ENCODE measurements around the gene SAP130.

Gene SAP130

DNA sequence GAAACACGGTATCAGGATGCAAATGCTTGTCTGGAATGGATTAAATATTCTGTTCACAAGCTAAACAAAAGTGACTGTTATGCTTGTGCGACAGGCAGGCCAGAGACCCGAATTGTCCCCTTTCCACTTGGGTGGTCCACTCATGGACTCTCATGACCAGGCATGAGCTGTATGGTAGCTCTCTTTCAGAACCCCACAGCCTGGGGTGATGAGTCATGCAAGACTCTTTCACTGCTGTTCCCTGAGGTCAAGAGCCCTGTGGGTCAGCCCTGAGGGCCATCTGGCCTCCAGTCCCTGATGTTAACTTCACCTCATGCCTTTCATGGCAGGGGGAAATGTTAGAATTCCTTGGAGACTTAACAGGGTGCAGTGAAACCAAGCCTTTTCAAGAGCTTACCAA, 13.7 kb upstream of the SAP130 start:
- no peak for DNase-seq
- Histone ChIP-seq H3K27ac (no peak overlapping the region), H3K4me3 (ENCODE audit: low read depth, low read length) (no peak overlapping the region), H3K27me3 (replicated peaks) (no peaks in the 10 kb centered on the region), H3K36me3 (replicated peaks) (no peaks in the 10 kb centered on the region)
- in situ Hi-C loops (cut with HindIII; ENCODE audit: low pct_ligation_motif_present, low sequenced_read_pairs): no loop called here
- TF ChIP-seq, protein P1, sequence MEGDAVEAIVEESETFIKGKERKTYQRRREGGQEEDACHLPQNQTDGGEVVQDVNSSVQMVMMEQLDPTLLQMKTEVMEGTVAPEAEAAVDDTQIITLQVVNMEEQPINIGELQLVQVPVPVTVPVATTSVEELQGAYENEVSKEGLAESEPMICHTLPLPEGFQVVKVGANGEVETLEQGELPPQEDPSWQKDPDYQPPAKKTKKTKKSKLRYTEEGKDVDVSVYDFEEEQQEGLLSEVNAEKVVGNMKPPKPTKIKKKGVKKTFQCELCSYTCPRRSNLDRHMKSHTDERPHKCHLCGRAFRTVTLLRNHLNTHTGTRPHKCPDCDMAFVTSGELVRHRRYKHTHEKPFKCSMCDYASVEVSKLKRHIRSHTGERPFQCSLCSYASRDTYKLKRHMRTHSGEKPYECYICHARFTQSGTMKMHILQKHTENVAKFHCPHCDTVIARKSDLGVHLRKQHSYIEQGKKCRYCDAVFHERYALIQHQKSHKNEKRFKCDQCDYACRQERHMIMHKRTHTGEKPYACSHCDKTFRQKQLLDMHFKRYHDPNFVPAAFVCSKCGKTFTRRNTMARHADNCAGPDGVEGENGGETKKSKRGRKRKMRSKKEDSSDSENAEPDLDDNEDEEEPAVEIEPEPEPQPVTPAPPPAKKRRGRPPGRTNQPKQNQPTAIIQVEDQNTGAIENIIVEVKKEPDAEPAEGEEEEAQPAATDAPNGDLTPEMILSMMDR (IDR thresholded peaks at IDR 0.05; ENCODE audit: low read depth, low read length, missing control alignments): no peak

DNA sequence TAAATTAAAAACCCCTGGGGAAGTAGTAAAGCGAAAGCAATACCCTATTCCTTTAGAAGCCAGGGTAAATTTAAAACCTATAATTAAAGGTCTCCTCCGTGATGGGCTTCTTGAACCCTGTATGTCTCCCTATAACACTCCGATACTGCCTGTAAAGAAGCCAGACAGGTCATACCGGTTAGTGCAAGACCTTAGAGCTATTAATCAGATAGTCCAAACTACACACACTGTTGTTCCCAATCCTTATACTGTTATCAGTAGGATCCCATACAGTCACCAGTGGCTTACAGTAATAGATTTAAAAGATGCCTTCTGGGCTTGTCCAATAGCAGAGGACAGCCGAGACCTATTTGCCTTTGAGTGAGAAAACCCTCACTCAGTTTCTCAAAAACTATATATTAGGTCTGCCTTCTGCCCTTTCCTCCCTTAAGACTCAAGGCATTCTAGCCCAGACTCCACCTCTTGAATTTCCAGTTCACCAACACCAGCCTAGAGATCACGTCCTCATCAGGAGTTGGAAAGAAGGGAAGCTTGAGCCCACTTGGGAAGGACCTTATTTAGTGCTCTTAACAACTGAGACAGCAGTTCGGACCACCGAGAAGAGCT, 12.4 kb upstream of the SAP130 start:
- no peak for DNase-seq
- TF ChIP-seq, protein P1 (IDR thresholded peaks at IDR 0.05; ENCODE audit: low read depth, low read length, missing control alignments): no peak
- Histone ChIP-seq H3K27ac (no peak overlapping the region), H3K36me3 (replicated peaks) (no peaks in the 10 kb centered on the region), H3K27me3 (replicated peaks) (no peaks in the 10 kb centered on the region), H3K4me3 (ENCODE audit: low read depth, low read length) (no peak overlapping the region)
- in situ Hi-C loops (cut with HindIII; ENCODE audit: low pct_ligation_motif_present, low sequenced_read_pairs): no loop called here

DNA sequence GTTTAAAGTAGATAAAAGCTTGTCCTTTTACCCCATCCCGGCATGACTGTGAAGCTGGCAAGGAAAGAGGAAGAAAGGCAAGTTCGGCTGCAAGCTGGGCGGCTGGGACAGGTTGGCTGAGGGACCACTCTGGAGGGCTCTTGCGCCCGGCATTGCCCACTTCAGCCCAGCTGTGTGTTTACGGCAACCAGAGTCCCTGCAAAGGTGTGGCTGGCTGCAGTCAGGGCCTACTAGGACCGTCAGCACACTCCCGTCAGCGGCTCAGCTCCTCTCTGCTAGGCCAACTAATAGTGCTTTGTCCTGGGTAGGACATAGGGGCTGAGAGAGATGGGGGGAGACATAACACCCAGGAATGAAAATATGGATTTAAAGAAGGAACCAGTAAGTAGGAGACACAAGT, 11.7 kb upstream of the SAP130 start:
- Histone ChIP-seq H3K36me3 (replicated peaks) (no peaks in the 10 kb centered on the region), H3K27me3 (replicated peaks) (no peaks in the 10 kb centered on the region), H3K27ac (no peak overlapping the region), H3K4me3 (ENCODE audit: low read depth, low read length) (no peak overlapping the region)
- TF ChIP-seq, protein P1 (IDR thresholded peaks at IDR 0.05; ENCODE audit: low read depth, low read length, missing control alignments): no peak
- no peak for DNase-seq
- in situ Hi-C loops (cut with HindIII; ENCODE audit: low pct_ligation_motif_present, low sequenced_read_pairs): no loop called here

DNA sequence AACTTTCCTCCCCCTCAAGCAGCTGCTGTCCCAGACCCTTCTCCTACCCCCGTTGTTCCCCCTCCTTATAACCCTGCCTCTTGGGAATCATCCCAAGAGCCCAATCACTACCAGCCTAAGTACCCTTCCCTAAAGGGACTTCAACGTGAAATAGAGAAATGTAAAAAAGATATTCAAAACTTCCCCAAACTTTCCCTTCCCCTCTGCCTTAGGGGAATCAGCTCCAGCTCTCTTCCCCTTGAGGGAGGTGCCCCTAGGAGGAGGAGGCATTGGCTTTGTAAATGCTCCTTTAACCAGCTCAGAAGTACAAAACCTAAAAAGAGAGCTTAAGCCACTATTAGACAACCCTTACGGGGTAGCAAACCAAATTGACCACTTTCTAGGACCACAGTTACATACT, 10.6 kb upstream of the SAP130 start:
- Histone ChIP-seq H3K36me3 (replicated peaks) (no peaks in the 10 kb centered on the region), H3K27me3 (replicated peaks) (no peaks in the 10 kb centered on the region), H3K4me3 (ENCODE audit: low read depth, low read length) (no peak overlapping the region), H3K27ac (no peak overlapping the region)
- in situ Hi-C loops (cut with HindIII; ENCODE audit: low pct_ligation_motif_present, low sequenced_read_pairs): no loop called here
- TF ChIP-seq, protein P1 (IDR thresholded peaks at IDR 0.05; ENCODE audit: low read depth, low read length, missing control alignments): no peak
- no peak for DNase-seq

DNA sequence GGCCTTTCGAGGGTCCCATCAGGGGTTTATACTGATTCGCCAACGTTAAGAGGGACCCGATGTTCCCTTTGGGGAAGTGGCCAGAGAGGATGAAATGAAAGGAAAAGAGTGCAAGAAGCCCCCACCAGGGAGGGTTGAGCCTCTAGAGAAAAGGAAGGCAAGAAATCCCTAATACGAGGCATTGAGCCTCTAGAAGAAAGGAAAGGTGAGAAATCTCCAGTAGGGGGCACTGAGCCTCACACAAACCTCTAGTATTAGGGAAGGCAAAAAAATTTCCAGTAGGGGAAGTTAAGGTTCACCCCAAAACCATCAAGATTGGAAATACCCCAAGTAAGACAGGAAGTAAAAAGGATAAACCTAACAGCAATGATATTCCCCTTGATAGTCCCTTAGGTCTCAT, 9.8 kb upstream of the SAP130 start:
- DNase-seq: no peak
- in situ Hi-C loops (cut with HindIII; ENCODE audit: low pct_ligation_motif_present, low sequenced_read_pairs): no loop called here
- H3K36me3 ChIP-seq (replicated peaks): no peaks in the 10 kb centered on the region
- no peak overlapping the region for H3K27ac ChIP-seq
- TF ChIP-seq, protein P1 (IDR thresholded peaks at IDR 0.05; ENCODE audit: low read depth, low read length, missing control alignments): no peak
- no peak overlapping the region for H3K4me3 ChIP-seq (ENCODE audit: low read depth, low read length)
- H3K27me3 ChIP-seq (replicated peaks): no peaks in the 10 kb centered on the region
